Thyroid gland (tissue), 4 donors: ENCODE measurements around the gene ACSS1. TPM values are rescaled to one million over a fixed set of nuclear protein-coding genes. Genes with fewer than 3 reads are reported as not detected.

Source experiments
- DNase-seq, 2 donors: peaks; one replicate each; pipeline ENCODE4 v3.0.0-alpha.2; 2019
- H3K27ac ChIP-seq, 3 donors: fragments of 200-600 bp; sonication (generic); 1 replicate in 2 of 3; 2 replicates in 1 of 3; pipeline ENCODE4 v1.5.1; 2016 to 2019; ENCODE audit warnings: mild to moderate bottlenecking in 1 of 3, moderate library complexity in 1 of 3
- H3K27me3 ChIP-seq: fragments of 200-600 bp; sonication (generic); one replicate; pipeline ENCODE4 v1.5.1; 2019
- H3K36me3 ChIP-seq, 2 donors: fragments of 200-600 bp; sonication (generic); one replicate each; pipeline ENCODE4 v1.5.1; 2016 to 2019
- H3K4me1 ChIP-seq, 2 donors: fragments of 200-600 bp; sonication (generic); one replicate each; pipeline ENCODE4 v1.5.1; 2017 to 2019
- H3K4me3 ChIP-seq, 3 donors: fragments of 200-600 bp; sonication (generic); replicated peaks in 1 of 3; 1 replicate in 2 of 3; 2 replicates in 1 of 3; pipeline ENCODE4 v1.5.1; 2016; ENCODE audit warnings: mild to moderate bottlenecking in 1 of 3
- H3K9me3 ChIP-seq: fragments of 200-600 bp; sonication (generic); one replicate; pipeline ENCODE4 v1.5.1; 2017
- POLR2A ChIP-seq, 2 donors: fragments of 450-650 bp; IDR thresholded peaks; one replicate each; pipeline ENCODE4 v1.6.1; 2017; ENCODE audit warnings: antibody characterized with exemption in 2 of 2, mild to moderate bottlenecking in 2 of 2, moderate library complexity in 1 of 2
- WGBS, 2 donors: methylation state at CpG; one replicate each; pipeline ENCODE4 v1.1.5; 2017; 5-methylcytosine and 5-hydroxymethylcytosine counted together
- intact Hi-C: fragments of 100-400 bp; cut with DNase I; formaldehyde crosslinking; loops from one replicate; pipeline ENCODE4 v1.15.1; 2023
- total RNA-seq, 4 donors: library from RNA; depleted of rRNA; stranded (reverse); fragments of >200 nt; gene quantifications; one replicate each; pipeline ENCODE4 v1.2.3, GENCODE V29; 2016
- TF ChIP-seq, protein P1 (sequence below), 6 experiments: fragments of 200-600 bp in 3 of 6; fragments of 450-650 bp in 3 of 6; sonication (generic) in 3 of 6; IDR thresholded peaks; one replicate each; pipeline ENCODE4 v1.5.1; 2016 to 2019; ENCODE audit warnings: antibody characterized with exemption in 6 of 6, mild to moderate bottlenecking in 2 of 6, inconsistent platforms in 1 of 6, moderate library complexity in 1 of 6

ACSS1 gene
- total RNA-seq, 4 donors from 2014 or later, result 45.8 to 57.4 (median 52.1) TPM

DNA sequence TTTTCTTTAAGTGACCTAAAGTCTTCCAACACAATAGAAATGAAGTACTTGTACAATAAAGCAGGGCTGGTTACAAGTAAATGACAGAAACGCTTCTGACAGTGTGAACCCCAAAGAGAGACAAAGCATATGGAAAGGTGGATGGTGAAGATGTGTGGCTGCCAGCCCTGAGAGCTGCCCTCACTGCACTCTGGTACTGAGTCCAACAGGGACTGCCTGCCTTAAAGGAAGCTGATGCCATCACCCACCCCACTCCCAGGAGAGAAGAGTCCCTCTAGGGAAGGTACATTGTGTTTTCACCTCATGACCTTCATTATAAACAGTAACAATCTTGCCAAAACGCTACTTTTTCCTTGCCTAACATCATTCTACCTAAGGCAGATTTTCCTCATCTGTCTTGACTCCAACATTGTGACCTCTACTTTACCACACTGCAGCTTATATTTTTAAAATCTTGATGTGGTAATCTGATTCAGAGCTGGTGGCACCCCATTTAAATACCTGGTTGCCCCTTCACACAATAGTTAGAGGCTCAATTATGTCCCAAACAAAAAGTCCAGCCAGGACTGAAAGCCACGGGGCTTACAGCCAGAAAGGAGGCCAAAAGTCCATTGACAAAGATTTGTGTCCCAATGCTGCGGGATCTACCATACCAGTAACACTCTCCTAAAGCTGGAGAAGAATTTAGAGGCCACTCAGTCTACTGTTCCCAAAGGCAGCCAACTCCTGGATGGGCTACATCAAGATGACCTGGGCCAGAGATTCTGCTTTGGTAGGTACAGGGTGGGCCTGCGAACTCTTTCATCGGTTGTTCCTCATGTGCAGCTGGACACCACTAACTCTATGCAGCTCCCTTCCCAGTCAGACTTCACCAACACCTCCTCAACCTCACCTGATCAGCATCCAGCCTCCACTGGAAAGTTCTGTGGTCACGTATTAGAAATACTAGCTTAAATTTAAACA lies 69.8 kb downstream of the ACSS1 start:
- no peak overlapping the region for H3K4me3 ChIP-seq
- no peak for DNase-seq
- H3K27ac ChIP-seq, result peak overlapping the region in 2 of 3 donors; percentile 49 to 84
- H3K9me3 ChIP-seq, result no peaks in the 10 kb centered on the region
- peaks cover 68% of the 10 kb centered on the region in 2 donors for H3K4me1 ChIP-seq
- no peaks in the 10 kb centered on the region for H3K36me3 ChIP-seq
- 82 to 88% methylated on average over 7 of the region's 7 CpGs for WGBS, 2 donors
- intact Hi-C loops, result loop anchor here (10.0 kb wide), 1 partner anchor 53 kb away; no protein-coding TSS in a partner anchor
- H3K27me3 ChIP-seq, result no peaks in the 10 kb centered on the region
- TF ChIP-seq POLR2A (IDR thresholded peaks at IDR 0.05), result no peak
- TF ChIP-seq, protein P1, sequence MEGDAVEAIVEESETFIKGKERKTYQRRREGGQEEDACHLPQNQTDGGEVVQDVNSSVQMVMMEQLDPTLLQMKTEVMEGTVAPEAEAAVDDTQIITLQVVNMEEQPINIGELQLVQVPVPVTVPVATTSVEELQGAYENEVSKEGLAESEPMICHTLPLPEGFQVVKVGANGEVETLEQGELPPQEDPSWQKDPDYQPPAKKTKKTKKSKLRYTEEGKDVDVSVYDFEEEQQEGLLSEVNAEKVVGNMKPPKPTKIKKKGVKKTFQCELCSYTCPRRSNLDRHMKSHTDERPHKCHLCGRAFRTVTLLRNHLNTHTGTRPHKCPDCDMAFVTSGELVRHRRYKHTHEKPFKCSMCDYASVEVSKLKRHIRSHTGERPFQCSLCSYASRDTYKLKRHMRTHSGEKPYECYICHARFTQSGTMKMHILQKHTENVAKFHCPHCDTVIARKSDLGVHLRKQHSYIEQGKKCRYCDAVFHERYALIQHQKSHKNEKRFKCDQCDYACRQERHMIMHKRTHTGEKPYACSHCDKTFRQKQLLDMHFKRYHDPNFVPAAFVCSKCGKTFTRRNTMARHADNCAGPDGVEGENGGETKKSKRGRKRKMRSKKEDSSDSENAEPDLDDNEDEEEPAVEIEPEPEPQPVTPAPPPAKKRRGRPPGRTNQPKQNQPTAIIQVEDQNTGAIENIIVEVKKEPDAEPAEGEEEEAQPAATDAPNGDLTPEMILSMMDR (IDR thresholded peaks at IDR 0.05), result no peak

DNA sequence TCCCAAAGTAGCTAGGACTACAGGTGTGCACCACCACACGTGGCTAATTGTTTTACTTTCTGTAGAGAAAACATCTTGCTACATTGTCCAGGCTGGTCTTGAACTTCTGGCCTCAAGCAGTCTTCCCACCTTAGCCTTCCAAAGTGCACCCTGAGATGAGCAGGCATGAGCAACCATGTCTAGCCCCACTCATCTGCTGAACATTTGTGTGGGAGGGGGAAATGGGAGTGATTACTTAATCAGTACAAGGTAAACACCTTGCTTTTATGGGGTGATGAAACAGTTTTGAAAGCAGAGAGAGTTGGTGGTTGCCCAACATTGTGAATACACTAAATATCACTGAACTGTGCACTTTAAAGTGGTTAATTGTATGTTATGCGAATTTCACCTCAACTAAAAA lies 70.7 kb downstream of the ACSS1 start:
- intact Hi-C loops, result loop anchor here (10.0 kb wide), 1 partner anchor 52 kb away; no protein-coding TSS in a partner anchor

DNA sequence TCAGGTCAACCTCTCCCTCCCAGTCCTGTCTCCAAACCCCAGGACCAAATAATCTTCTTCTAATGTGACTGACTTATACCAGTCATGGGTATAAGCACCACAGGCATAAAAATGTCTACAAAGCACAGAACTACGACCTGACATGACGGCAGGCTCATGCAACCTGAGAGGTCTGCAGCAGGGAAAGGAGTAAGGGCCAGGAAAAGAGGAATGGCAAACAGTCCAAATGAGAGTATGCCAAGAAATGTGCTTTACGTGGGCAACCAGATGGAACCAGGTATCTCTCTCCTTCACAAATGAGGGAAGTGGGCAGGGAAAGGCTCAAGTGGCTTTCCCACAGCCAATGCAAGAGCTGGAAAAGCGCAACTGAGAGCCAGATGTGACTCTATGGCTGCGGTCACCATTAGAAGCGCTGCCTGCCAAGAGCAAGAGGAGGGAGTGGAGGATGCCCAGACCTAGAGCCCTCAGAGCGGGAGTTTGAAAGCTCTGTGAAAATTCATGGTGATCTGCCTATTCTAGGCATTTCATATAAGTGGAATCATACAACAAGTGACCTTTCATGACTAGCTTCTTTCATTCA lies 71.4 kb downstream of the ACSS1 start:
- TF ChIP-seq POLR2A (IDR thresholded peaks at IDR 0.05), result peak in 1 of 2 donors; percentile 35
- TF ChIP-seq, protein P1 (IDR thresholded peaks at IDR 0.05), result no peak
- Histone ChIP-seq H3K4me3 (no peak overlapping the region), H3K27ac (peak overlapping the region; percentile 72 to 84 (median 81)), H3K36me3 (no peaks in the 10 kb centered on the region), H3K9me3 (no peaks in the 10 kb centered on the region), H3K27me3 (no peaks in the 10 kb centered on the region), H3K4me1 (peaks cover 70 to 78% of the 10 kb centered on the region in 2 donors)
- WGBS, 2 donors, result 27 to 43% methylated on average over 7 of the region's 7 CpGs
- intact Hi-C loops, result loop anchor here (10.0 kb wide), 1 partner anchor 52 kb away; no protein-coding TSS in a partner anchor
- DNase-seq, result peak; percentile 81 to 86

More for the DNA sequence above, 70.7 kb downstream of the ACSS1 start:
- no peak overlapping the region for H3K4me3 ChIP-seq
- no peaks in the 10 kb centered on the region for H3K27me3 ChIP-seq
- TF ChIP-seq POLR2A (IDR thresholded peaks at IDR 0.05), result no peak
- TF ChIP-seq, protein P1 (IDR thresholded peaks at IDR 0.05), result no peak
- 55 to 62% methylated on average over 2 of the region's 2 CpGs for WGBS, 2 donors
- H3K4me1 ChIP-seq, result peaks cover 75% of the 10 kb centered on the region in 2 donors
- peak overlapping the region; percentile 49 to 84 (median 72) for H3K27ac ChIP-seq
- DNase-seq, result no peak
- H3K9me3 ChIP-seq, result no peaks in the 10 kb centered on the region
- no peaks in the 10 kb centered on the region for H3K36me3 ChIP-seq

DNA sequence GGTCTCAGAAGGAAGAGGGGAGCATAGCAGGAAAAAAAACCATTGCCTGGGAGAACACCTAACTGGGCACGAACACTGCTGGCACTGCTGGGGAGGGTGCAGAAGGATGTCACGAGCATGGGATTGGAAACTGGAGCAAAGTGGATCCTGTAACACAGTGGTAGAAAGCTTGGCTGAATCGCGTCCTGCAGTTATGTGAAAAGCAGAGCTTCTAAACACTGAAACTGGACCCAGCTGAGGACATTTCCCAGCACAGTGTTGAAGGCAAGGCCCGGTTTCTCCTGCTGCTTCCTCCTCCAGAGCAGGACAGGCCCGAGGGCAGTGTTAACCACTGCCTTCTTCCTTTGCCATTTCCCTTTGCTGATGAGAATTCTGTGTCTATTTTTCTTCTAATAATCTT lies 72.1 kb downstream of the ACSS1 start:
- WGBS, 2 donors, result 45 to 49% methylated on average over 6 of the region's 6 CpGs
- Histone ChIP-seq H3K27me3 (no peaks in the 10 kb centered on the region), H3K4me3 (no peak overlapping the region), H3K36me3 (no peaks in the 10 kb centered on the region), H3K4me1 (peaks cover 63 to 72% of the 10 kb centered on the region in 2 donors), H3K9me3 (no peaks in the 10 kb centered on the region), H3K27ac (peak overlapping the region; percentile 72 to 84 (median 81))
- TF ChIP-seq POLR2A (IDR thresholded peaks at IDR 0.05), result no peak
- TF ChIP-seq, protein P1 (IDR thresholded peaks at IDR 0.05), result no peak
- intact Hi-C loops, result loop anchor here (10.0 kb wide), 1 partner anchor 51 kb away; no protein-coding TSS in a partner anchor
- peak in 1 of 2 donors; percentile 28 for DNase-seq
